Measurements from ENCODE around the gene APCDD1.
"Not testable (repeated sequence)": the region's sequence is repeated elsewhere in the genome, so short reads cannot be mapped to it uniquely, and the experiment has no call there.

Gene APCDD1

DNA sequence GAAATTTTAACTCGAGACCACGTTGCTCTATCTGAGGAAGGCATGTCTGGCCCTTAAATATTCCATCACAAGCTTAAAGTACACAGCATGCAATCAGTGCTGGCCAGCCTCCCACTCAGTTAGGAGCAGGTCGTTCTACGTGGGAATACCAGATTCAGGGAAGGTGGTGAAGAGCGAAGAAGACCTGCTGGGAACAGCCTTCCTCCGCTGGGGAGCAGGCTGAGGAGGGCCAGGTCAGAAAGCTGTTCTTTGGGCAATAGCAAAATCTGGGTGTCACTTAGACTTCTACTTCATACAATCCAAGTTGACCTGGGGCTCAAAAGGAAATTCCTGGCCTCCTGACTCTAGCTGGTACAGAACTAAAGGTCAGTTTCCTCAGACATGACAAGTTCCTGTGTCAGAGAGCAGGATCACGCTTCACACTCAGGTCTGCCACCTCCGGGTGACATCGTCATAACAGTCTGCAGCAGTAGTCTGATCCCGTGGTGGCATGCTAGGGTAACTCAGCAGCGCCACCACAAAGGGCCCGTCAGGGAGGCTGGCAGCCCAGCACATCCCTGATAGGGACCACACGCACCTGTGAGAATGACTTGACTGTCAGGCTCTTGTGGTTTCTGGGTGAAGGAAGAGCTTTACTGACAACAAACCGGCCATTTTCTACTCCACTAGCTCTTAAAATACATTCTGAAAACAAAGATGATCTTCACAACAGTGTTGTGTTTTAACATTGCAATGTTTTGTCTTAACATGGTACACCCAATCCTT lies 36.1 kb downstream of the APCDD1 start:
- DNase-seq (ENCODE audit: low read depth): no peak

DNA sequence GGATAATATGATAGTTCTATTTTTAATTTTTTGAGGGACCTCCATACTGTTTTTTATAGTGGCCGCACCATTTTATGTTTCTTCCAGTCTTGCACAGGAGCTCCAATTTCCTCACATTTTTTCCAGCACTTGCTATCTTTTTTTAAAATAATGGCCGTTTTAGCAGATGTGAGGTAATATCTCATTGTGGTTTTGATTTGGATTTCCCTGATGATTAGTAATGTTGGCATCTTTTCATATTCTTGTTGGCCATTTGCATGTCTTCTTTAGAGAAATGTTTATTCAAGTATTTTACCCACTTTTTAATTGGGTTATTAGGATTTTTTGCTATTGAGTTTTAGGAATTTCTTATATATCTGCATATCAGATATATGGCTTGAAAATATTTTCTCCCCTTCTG lies 41.5 kb downstream of the APCDD1 start:
- DNase-seq (ENCODE audit: low read depth): no peak

DNA sequence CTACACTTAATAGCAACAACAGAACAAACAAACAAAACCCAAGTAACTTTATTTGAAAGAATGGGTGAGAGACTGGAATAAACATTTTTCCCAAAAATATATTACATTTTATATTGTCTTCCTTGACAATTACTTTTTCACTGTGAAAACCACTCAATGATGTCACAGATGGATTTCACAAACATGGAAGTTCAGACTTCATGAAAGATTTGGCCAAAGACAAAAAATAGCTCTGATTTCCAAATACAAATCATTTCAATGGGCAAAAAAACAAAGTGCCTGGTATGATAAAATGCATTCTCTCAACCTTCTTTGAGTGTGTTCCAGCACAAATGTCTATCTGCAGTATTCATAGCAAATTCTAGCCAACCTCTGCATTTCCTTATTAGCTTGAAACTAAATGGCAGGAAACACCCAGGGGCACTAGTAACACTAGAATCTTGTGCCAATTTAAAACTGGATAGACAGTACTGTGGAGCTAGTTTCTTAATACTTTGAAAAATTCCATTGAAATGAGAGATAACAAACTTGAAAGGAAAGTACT lies 42.8 kb downstream of the APCDD1 start:
- DNase-seq (ENCODE audit: low read depth): no peak

DNA sequence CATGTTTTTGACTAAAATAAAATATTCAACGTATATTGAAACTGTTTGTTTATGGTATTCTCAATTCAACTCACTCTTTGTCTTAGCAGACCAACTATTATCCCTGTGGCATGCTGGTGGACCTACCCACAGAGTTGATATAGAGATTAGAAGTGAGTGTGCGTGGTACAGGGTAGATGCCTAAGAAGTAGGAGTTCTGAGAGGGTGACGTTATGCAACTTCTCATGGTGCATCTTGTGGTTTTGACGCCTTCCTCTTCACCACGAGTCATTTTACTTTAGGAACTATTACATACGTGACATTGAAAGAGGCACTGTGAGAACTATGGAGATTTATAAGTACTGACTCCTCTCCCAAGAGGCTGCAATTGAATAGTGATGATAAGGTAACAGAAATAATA lies 44.8 kb downstream of the APCDD1 start:
- DNase-seq (ENCODE audit: low read depth): no peak

DNA sequence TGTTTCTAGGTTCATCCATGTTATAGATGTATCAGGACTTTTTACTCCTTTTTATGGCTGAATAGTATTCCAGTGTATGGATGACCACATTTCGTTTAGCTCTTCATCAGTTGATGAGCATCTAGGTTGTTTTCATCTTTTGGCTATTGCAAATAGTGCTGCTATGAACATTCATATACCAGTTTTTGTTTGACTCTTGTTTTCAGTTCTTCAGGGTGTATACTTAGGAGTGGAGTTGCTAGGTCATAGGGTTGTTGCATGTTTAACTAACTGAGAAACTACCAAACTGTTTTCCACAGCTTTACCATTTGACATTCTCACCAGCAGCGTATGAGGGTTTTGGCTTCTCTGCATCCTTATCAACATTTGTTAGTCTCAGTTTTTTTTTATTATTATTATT lies 45.6 kb downstream of the APCDD1 start:
- DNase-seq (ENCODE audit: low read depth): no peak

DNA sequence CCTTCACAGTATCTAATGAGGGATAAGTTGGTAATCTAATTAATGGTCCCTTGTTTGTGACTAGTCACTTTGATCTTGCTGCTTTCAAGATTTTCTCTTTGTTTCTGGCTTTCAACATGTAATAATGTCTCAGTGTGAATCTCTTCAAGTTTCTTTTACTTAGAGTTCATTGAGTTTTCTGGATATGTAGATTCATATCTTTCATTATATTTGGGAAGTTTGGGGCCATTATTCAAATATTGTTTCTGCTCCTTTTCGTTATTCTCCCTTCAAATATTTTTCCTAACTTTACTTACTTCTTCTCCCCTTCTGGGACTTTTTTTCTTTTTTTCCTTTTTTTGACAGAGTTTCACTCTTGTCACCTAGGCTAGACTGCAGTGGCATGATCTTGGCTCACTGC lies 50.3 kb downstream of the APCDD1 start:
- no peak for DNase-seq (ENCODE audit: low read depth)

DNA sequence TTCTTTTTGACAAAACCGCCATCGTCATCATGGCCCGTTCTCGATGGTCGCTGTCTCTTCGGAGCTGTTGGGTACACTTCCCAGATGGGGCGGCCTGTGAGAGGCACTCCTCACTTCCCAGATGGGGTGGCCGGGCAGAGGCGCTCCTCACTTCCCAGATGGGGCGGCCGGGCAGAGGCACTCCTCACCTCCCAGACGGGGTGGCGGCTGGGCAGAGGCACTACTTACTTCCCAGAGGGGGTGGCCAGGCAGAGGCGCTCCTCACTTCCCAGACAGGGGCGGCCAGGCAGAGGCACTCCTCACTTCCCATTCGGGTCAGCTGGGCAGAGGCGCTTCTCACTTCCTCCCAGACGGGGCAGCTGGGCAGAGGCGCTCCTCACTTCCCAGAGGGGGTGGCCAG lies 51.5 kb downstream of the APCDD1 start:
- not testable (repeated sequence) for DNase-seq (ENCODE audit: low read depth)

DNA sequence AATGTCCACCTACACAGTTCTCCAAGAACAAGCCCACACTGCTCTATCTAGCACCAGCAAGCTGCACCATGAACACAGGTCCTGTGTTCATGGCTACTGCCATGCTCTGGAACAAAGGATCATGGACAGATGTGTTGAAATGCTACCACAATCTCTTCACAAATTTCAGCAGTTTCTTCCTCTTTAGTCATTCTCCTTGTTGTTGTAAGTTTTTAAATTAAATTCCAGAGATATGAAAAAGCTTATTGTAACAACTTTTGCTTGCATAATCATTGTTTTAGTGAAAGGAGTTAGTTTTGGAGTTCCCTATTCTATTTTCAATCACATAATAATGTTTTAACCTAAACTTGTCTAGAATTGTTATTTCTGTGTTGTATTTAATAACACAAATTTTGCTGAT lies 54.2 kb downstream of the APCDD1 start:
- no peak for DNase-seq (ENCODE audit: low read depth)

DNA sequence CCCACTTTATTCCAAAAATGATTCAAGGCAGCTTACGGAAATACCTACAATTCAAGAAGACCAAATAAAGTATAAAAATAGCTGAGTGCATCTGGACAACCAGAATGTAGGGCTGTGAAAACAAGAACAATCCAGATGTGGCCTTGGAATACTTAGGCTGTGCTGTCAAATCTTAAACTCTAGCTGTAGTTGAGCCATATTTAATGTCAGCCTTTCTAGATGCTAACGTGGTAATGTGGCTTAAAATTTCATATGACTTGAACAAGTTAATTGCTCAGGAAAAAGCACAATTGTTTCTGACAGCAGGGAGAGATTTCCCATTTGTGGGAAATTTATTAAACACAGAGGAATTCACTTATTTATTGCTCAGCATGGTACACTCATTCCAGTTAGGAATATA lies 56.8 kb downstream of the APCDD1 start:
- no peak for DNase-seq (ENCODE audit: low read depth)

DNA sequence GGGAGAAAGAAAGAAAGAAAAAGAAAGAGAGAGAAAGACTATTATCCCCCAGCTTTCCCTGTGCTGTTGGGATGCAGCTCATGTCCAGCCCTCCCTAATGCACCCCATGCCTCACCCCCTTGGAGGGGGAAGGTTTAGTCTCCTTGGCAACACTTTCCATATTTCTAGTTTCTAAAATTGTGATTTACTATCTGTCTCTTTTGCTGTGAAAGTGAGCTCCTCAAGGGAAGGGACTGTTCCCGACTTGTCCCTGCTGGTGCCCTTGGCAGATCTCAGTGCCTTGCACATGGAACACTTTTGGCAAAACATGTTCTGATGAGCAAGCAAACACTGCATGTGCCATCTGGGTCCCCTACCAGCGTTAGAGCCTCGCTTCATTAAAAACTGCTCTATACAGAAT lies 59.6 kb downstream of the APCDD1 start:
- DNase-seq (ENCODE audit: low read depth): no peak

DNA sequence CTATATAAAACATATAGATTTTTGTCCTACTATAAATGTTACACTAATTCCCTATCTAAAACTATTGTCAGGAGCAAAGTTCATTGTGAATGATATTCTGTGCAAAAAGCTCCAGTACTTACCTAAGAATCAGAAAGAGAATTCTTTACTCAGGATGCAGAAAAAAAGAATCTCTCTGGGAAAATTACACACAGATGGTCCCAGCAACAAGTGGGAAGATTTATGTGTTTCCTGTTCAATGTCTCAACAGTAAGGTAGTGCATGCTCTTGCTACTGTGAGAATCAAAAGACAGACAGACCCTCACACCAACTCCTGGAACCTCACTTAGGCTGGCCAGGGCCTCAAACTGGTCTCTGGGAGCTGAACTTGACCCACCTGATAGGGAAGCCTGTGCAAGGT lies 60.2 kb downstream of the APCDD1 start:
- no peak for DNase-seq (ENCODE audit: low read depth)

DNA sequence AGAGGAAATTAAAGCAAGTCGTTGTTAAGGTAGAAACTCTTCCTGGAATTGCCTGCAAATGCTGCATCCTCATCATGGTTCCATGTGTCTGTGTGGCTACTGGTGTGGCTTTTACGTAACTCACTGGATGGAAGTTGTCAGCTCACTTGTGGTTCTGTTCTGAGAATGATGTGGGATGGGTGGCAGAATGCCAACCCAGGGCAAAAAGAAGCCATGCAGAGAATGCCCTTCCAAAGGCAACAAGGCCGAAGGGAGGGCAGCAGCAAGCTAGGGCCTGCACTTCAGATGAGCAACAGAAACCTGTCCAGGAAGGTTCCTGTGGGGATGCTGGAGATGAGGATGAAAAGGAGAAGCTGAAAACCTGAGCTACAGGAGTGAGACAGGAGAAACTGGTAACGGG lies 61.0 kb downstream of the APCDD1 start:
- no peak for DNase-seq (ENCODE audit: low read depth)

DNA sequence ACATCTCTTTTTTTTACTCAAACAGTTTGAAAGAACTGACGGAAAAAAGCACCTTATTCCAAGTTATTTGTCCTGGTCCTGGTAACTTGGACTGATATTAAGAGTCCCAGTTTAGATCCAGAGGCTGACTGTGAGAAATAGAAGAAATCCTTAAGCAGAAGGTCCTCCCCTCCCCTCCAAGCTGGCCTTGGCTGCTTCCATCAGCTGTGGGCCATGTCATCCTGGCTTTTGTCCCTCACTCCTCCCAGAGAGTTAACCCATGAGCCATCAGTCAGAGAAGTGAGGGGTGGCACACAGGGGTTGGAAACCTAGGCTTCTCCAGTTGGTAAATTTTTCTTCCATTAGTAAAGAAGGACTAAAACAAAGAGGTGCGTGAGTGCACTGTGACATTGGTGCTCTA lies 61.6 kb downstream of the APCDD1 start:
- no peak for DNase-seq (ENCODE audit: low read depth)

DNA sequence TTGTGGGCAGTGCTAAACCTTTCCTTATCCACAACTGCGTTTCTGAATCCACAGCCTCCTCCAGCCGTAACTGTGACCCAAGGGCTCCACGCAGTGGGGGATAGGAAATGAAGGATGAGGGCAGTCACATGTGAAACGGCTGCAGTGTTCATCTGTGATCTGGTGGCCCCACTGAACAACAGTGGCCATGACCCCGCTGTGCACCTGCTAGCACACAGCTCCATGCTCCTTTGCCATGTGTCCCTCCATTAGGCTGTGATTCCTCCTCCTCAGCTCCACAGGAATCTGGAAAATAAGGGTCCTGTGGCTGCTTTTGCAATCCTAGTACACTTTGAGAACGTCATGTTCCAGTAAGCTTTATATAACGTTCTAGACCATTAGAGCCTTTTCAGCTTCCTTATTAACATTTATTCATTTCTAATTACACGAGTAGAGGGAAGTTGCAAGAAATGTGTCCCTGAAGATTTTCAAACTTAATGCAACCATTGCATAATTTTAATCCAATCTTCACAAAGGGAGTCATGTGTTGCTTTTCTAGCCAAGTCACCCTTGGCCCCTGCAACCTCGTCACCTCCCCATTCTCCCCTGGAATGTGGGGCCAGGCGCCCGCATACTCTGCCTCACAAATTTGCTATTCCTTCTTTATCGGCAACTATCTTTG lies 64.3 kb downstream of the APCDD1 start:
- DNase-seq (ENCODE audit: low read depth): no peak

DNA sequence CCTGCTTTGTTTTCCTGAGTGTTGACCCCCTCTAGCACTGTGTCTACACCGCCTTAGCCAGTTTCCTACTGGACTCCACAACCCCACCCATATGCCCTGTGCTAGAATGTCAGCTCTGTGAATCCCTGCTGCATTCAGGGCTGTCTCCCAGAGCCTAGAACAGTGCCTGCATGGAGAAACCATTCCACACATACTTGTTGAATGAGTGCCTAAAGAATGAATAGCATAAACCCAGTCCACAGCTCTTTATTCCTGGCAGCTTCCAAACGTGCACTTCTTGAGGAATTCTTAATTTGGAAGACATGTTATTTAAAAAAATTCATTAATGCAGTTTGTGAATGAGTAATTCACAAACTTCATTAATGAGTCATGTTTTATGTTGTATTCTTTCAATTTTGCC lies 64.9 kb downstream of the APCDD1 start:
- DNase-seq (ENCODE audit: low read depth): no peak

DNA sequence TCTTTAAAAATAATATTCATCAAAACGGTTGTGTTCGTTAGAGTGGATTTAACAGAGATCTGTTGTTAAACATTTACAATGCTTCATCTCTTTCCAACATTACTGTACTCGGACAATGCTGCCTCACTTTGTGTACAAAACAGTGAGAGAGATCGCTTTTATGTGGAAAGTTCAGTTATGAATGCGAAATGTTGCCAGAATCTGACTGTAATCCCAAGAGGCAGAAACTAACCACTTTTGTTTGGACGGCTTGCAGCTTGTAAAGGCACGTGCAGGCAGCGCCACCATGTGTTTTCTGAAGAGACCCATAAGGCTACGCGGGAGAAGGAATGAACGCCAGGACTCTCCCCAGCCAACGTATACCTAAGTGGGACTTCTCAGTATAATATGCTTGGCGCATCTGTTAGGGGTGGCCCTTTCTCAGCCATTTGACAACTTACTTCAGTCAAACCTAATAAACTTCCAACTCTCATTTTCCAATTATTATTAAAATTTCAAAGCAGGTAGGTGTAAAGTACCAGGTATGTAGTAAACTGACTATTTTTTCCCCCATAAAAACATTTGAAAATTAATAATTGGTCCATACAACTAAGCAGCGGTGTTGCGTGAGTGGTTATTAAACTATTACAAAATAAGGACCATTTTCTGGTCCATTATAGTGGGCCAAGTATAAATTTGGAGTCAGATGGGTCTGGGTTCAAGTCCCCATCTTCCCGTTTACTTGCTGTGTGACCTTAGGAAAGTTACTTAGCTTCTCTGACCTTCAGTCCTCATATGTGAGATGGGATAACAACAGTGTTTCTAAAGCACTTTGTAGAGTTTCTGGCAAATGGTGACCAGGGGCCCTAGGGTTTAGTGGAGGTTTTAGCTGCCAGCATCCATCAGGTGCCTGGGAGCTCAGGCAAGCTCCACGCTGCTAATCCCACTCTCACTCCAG lies 65.8 kb downstream of the APCDD1 start:
- DNase-seq (ENCODE audit: low read depth): peak; percentile 52

DNA sequence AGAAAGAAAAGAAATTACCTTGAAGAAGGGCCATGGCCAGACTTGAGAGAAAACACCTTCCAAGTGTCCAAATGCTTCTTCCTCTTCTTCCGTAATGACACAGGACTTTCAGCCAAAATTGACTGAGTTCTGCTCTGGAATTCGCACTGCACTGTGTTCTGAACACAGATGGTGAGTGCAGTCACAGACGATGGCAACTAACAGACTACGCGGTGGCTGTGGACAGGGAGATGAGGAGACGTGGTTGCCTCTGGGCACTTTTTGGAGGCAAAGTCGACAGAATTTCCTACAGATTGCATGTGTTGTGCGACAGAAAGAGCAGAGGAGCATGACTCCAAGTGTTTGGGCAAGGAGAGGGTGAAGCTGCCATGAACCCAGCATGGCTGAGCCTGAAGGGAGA lies 67.1 kb downstream of the APCDD1 start:
- no peak for DNase-seq (ENCODE audit: low read depth)

DNA sequence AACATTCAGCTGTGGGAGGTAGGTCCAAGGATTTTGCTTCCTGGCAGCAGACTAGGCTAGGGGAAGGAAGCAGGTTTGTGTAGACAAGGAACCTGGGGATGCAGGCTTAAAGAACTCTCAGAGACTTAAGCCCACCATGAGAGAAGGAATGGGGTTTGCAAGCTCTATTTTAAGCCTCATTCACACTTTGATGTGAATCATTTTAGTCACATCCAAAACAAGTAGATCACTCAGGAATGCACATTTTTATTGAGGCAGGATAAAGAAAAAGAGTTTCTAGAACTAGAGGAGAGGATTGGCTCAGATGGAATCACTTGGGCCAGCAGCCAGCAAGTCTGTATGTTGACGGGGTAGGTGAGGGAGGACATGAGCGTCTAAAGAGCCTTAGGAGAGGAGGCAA lies 68.1 kb downstream of the APCDD1 start:
- no peak for DNase-seq (ENCODE audit: low read depth)

DNA sequence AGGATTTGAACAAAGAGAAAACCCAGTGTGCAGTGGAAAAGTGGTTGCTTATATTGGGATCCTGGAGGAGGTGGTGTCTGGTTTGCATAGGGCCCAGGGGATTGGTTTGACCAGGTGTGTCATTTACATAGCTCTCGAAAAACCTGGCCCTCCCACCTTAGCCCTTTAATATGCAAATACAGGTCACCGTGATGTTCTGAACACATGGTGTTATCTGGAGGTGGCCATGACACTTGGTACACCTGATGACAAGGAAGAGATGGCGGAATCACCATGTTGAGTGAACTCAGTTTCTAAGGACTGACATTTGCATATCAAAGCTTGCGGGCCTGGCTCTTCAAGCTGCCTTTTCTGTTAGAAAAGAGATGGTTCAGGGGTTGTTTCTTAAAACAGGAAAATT lies 69.1 kb downstream of the APCDD1 start:
- no peak for DNase-seq (ENCODE audit: low read depth)

DNA sequence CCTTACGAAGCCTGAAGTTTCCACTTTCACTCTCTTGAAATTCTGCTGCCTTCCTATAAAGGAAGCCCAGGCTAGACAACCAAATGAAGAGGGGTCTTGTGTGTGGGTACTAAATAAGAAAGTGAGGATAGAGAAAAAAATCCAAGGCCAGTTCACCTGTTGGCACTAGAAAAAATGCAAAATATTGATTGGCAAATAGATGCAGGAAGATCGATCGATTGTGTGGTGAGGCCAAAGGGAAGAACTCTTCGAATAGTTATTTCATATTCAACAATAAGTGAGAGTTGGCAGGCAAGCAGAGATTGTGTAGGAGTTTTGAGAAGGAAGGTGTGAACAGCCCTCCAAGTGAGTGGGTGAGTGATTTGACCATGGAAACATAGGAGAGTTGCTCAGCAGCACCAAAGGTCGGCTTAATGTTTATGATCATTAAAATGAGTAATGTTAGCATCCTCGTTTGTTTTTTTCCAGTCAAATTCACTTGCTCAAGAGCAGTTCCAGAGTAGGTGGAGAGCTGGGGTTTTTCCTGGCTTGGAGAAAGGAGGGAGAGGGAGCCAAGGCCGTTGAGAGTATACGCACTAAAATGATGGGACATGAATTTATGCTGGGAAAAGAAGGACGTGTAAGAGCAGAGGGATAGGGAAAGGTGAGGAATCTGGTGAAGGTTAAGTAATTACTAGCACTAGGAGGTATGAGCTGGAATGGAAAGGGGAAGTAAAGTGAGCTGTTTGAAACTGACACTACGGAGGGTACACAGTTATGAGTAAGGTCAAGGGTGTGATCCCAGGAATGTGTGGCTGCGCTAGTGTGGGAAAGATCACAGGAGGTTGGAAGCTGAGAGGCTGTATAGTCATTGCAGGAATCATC lies 70.3 kb downstream of the APCDD1 start:
- peak; percentile 48 for DNase-seq (ENCODE audit: low read depth)

DNA sequence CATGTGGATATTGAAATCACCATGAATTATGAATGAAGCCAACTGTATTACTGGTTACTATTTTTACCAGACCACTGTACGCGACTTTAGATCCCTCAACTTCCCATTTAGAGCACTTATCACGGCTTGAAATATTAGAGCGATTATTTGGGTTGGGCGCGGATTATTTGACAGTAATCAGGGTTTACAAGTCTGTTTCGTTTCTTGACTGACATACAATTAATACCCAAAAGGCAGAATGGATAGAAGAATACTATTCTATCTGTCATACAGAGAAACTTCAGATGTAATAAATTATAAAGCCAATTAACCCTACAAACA lies 70.9 kb downstream of the APCDD1 start:
- DNase-seq (ENCODE audit: low read depth): no peak
